ENCODE results near the gene ZC3H15. TPM values are rescaled to one million over a fixed set of nuclear protein-coding genes. Genes with fewer than 3 reads are reported as not detected.

ZC3H15 gene
- total and polyA plus RNA-seq, 2 of the 8 experiments (the other 6 are each of a cell fraction or from before 2014, with no cell fraction given), result 32.0 to 80.8 TPM

DNA sequence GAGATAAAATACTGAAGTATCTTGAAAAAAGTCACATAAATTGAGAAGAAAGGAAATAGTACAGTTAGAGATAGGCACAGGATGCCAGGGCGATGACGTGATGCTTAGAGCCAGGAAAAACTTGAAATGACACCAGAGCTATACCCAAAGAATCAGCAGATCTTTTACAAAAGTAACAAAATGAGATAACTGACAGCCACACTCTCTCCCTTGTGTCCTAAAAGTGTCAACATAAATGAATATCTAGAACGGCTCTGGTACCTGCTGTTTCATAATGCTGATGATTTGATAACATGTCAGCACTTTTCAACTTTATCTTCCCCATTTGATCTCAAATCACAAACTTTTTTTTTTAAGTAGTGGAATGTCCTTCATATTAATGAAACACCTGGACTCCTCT lies 45.6 kb upstream of the ZC3H15 start:
- Histone ChIP-seq H3K56ac (replicated peaks; ENCODE audit: insufficient read length, low read depth, low read length) (no peak overlapping the region), H3K4me2 (ENCODE audit: insufficient read depth in 1 of 2, low read depth in 2 of 2, low read length in 2 of 2) (no peak overlapping the region), H2BK12ac (ENCODE audit: low read depth, low read length) (no peak overlapping the region), H3K23ac (ENCODE audit: insufficient read length) (no peak overlapping the region), H2AK5ac (ENCODE audit: low read depth, low read length) (no peak overlapping the region), H3K4me3 (ENCODE audit: extremely low read depth in 1 of 4, insufficient read depth in 2 of 4, low read depth in 3 of 4, low read length in 4 of 4) (no peak overlapping the region), H3K4me1 (replicated peaks in 1 of 4; ENCODE audit: control insufficient read depth in 3 of 4, insufficient read depth in 4 of 4, low read length in 3 of 4) (peaks cover 0 to 3% (median 0%) of the 10 kb centered on the region in 4 experiments; a peak in 1 of 7 replicates), H2BK15ac (ENCODE audit: low read length) (no peak overlapping the region), H2BK5ac (ENCODE audit: low read depth, low read length) (no peak overlapping the region), H2BK120ac (replicated peaks; ENCODE audit: low read depth, low read length) (no peak overlapping the region), H2AFZ (ENCODE audit: low read length) (no peak overlapping the region), H3K18ac (ENCODE audit: extremely low read depth, low read length) (no peak overlapping the region), H3K27ac (ENCODE audit: low read depth, low read length) (no peak overlapping the region), H4K20me1 (replicated peaks in 1 of 2; ENCODE audit: control insufficient read depth in 1 of 2, insufficient read depth in 2 of 2, low read length in 2 of 2) (no peaks in the 10 kb centered on the region), H3K23me2 (ENCODE audit: low read depth, low read length) (no peaks in the 10 kb centered on the region), H3K27me3 (replicated peaks in 1 of 4; ENCODE audit: control insufficient read depth in 3 of 4, extremely low read depth in 1 of 4, insufficient read depth in 3 of 4, low read length in 3 of 4) (no peaks in the 10 kb centered on the region), H3K36me3 (ENCODE audit: control insufficient read depth in 2 of 4, insufficient read depth in 4 of 4, low read length in 3 of 4) (0 out of 8 replicates have a peak, but pooled peaks cover 0 to 6% (median 0%) of the 10 kb centered on the region in 4 experiments), H3K79me2 (ENCODE audit: control insufficient read depth in 1 of 2, insufficient read depth in 2 of 2, low read length in 2 of 2) (no peaks in the 10 kb centered on the region), H4K5ac (ENCODE audit: insufficient read length, low read depth, low read length) (no peak overlapping the region), H3K9ac (replicated peaks in 1 of 4; ENCODE audit: extremely low read depth in 1 of 4, low read depth in 3 of 4, low read length in 3 of 4) (no peak overlapping the region), H3K14ac (ENCODE audit: insufficient read length) (no peak overlapping the region), H3K79me1 (ENCODE audit: low read depth, low read length) (no peaks in the 10 kb centered on the region), H2BK20ac (ENCODE audit: low read length) (no peak overlapping the region), H3K4ac (replicated peaks; ENCODE audit: insufficient read length, low read depth, low read length) (no peak overlapping the region), H3K9me3 (ENCODE audit: insufficient read depth in 2 of 2, low read depth in 1 of 2, low read length in 1 of 2) (peaks cover 8 to 12% of the 10 kb centered on the region in 2 experiments; a peak in 2 of 4 replicates), H4K91ac (replicated peaks; ENCODE audit: insufficient read length, low read length) (no peak overlapping the region), H4K8ac (ENCODE audit: extremely low read depth, insufficient read depth, low read length) (no peak overlapping the region)
- FAIRE-seq, result no peak
- ChIA-PET POLR2A (ENCODE audit: partially characterized antibody) (interaction anchor here (1.4 kb wide), 1 partner anchor 12 kb away, joined by 3 read pairs; no protein-coding TSS in a partner anchor), CTCF (ENCODE audit: partially characterized antibody) (interaction anchor here (0.7 kb wide), 1 partner anchor 722 kb away, joined by 3 read pairs; no protein-coding TSS in a partner anchor)
- 94% methylated on average over 3 of the region's 3 CpGs; no CpG with 5 or more reads in 1 of the 2 experiments for WGBS, 2 experiments (ENCODE audit: extremely low coverage in 1 of 2, insufficient coverage in 1 of 2, insufficient read length in 1 of 2, insufficient replicate concordance in 2 of 2, low coverage in 1 of 2, low lambda C conversion rate in 2 of 2, missing lambda C conversion rate in 1 of 2)
- TF ChIP-seq BRCA1 (IDR thresholded peaks at IDR 0.05; ENCODE audit: low read depth, low read length) (no peak), BCL11A (IDR thresholded peaks at IDR 0.05; ENCODE audit: low read depth in 2 of 2, low read length in 2 of 2) (no peak), GABPA (IDR thresholded peaks at IDR 0.05; ENCODE audit: borderline replicate concordance, insufficient read depth, low read length) (no peak)
- no peak for DNase-seq (ENCODE audit: low read depth in 1 of 2, low spot score in 2 of 2)

Measured in H1 (cell line).